ACHN (cell line): Measurements from ENCODE around the gene FNDC11.

Experiments used
- DNase-seq: peaks from one replicate; pipeline ENCODE4 v3.0.0-alpha.2; 2015
- in situ Hi-C: cut with HindIII; loops from 2 replicates; pipeline ENCODE4 v1.10.0; 2017; ENCODE audit warnings: low sequenced_read_pairs, low pct_ligation_motif_present, low pct_unique_long_range_greater_than_20kb

Gene FNDC11

GRCh38 chr20:63572071-63572787, 18.3 kb downstream of the FNDC11 start:
- DNase-seq = no peak
- in situ Hi-C loops = no loop called here

- peak; percentile 10 for DNase-seq
- in situ Hi-C loops = no loop called here
Measured at GRCh38 chr20:63572788-63573646, 19.1 kb downstream of the FNDC11 start.

- in situ Hi-C loops = no loop called here
Measured at GRCh38 chr20:63573647-63574131, 19.7 kb downstream of the FNDC11 start.

GRCh38 chr20:63574156-63574828, 20.3 kb downstream of the FNDC11 start, which contains the start of gene HELZ2:
HELZ2 (minus strand) TSS chr20:63574239; CDS start chr20:63572385, 1,854 bp downstream.
- in situ Hi-C loops = no loop called here
- DNase-seq = peak; percentile 70

More at GRCh38 chr20:63573647-63574131, 19.7 kb downstream of the FNDC11 start:
- DNase-seq = no peak

GRCh38 chr20:63574829-63575743, 21.1 kb downstream of the FNDC11 start:
- no peak for DNase-seq
- in situ Hi-C loops = loop anchor here (25.0 kb wide), 1 partner anchor 287 kb away; the partner anchor contains the start of genes ABHD16B and TPD52L2

- no peak for DNase-seq
- in situ Hi-C loops = loop anchor here (25.0 kb wide), 1 partner anchor 286 kb away; the partner anchor contains the start of genes ABHD16B and TPD52L2
Measured at GRCh38 chr20:63576311-63576710, 22.4 kb downstream of the FNDC11 start.

- DNase-seq = no peak
- in situ Hi-C loops = loop anchor here (25.0 kb wide), 1 partner anchor 285 kb away; the partner anchor contains the start of genes ABHD16B and TPD52L2
Measured at GRCh38 chr20:63577317-63577894, 23.4 kb downstream of the FNDC11 start.

- no peak for DNase-seq
- in situ Hi-C loops = loop anchor here (25.0 kb wide), 1 partner anchor 284 kb away; the partner anchor contains the start of genes ABHD16B and TPD52L2
Measured at GRCh38 chr20:63578224-63579016, 24.5 kb downstream of the FNDC11 start.

GRCh38 chr20:63579017-63579694, 25.2 kb downstream of the FNDC11 start:
- in situ Hi-C loops = loop anchor here (25.0 kb wide), 1 partner anchor 283 kb away; the partner anchor contains the start of genes ABHD16B and TPD52L2
- no peak for DNase-seq

- in situ Hi-C loops = loop anchor here (25.0 kb wide), 1 partner anchor 281 kb away; the partner anchor contains the start of genes ABHD16B and TPD52L2
- peak; percentile 56 for DNase-seq
Measured at GRCh38 chr20:63580796-63581461, 27.0 kb downstream of the FNDC11 start.

- in situ Hi-C loops = loop anchor here (25.0 kb wide), 1 partner anchor 280 kb away; the partner anchor contains the start of genes ABHD16B and TPD52L2
- no peak for DNase-seq
Measured at GRCh38 chr20:63582382-63583063, 28.6 kb downstream of the FNDC11 start.

- in situ Hi-C loops = loop anchor here (25.0 kb wide), 1 partner anchor 276 kb away; the partner anchor contains the start of genes ABHD16B and TPD52L2
- no peak for DNase-seq
Measured at GRCh38 chr20:63585616-63586565, 31.9 kb downstream of the FNDC11 start.

GRCh38 chr20:63586797-63587196, 32.8 kb downstream of the FNDC11 start:
- DNase-seq = no peak
- in situ Hi-C loops = loop anchor here (25.0 kb wide), 1 partner anchor 276 kb away; the partner anchor contains the start of genes ABHD16B and TPD52L2
